Hepatocyte (in vitro differentiated cells): Measurements from ENCODE around the gene RPL6. TPM values are rescaled to one million over a fixed set of nuclear protein-coding genes. Genes with fewer than 3 reads are reported as not detected.

Experiments used
- DNase-seq: peaks from one replicate; pipeline ENCODE4 v3.0.0-alpha.2; 2016; ENCODE audit warnings: low spot score
- H2AFZ ChIP-seq: fragments of 200-600 bp; sonication (generic); 2 replicates; pipeline ENCODE4 v1.6.0; 2016; ENCODE audit warnings: antibody characterized with exemption, mild to moderate bottlenecking
- H3K27ac ChIP-seq: fragments of 200-600 bp; sonication (generic); 2 replicates; pipeline ENCODE4 v1.5.1; 2016; ENCODE audit warnings: mild to moderate bottlenecking
- H3K27me3 ChIP-seq: fragments of 200-600 bp; sonication (generic); 2 replicates; pipeline ENCODE4 v1.6.1; 2016
- H3K36me3 ChIP-seq: fragments of 200-600 bp; sonication (generic); replicated peaks from 2 replicates; pipeline ENCODE4 v1.5.1; 2016; ENCODE audit warnings: low read depth; ENCODE audit not compliant: insufficient read depth
- H3K4me1 ChIP-seq: fragments of 200-600 bp; sonication (generic); 2 replicates; pipeline ENCODE4 v1.5.1; 2016; ENCODE audit warnings: mild to moderate bottlenecking, moderate library complexity; ENCODE audit not compliant: insufficient read depth
- H3K4me2 ChIP-seq: fragments of 200-600 bp; sonication (generic); 2 replicates; pipeline ENCODE4 v1.6.0; 2016
- H3K4me3 ChIP-seq: fragments of 200-600 bp; sonication (generic); 2 replicates; pipeline ENCODE4 v1.5.1; 2016; ENCODE audit warnings: mild to moderate bottlenecking
- H3K79me2 ChIP-seq: fragments of 200-600 bp; sonication (generic); 2 replicates; pipeline ENCODE4 v1.6.0; 2017; ENCODE audit warnings: mild to moderate bottlenecking
- H3K9me2 ChIP-seq: fragments of 200-600 bp; sonication (generic); replicated peaks from 2 replicates; pipeline ENCODE4 v1.6.0; 2017; ENCODE audit warnings: mild to moderate bottlenecking; ENCODE audit not compliant: insufficient read depth
- H3K9me3 ChIP-seq: fragments of 200-600 bp; sonication (generic); 2 replicates; pipeline ENCODE4 v1.5.1; 2016; ENCODE audit warnings: low read depth, mild to moderate bottlenecking
- H4K20me1 ChIP-seq: fragments of 200-600 bp; sonication (generic); 2 replicates; pipeline ENCODE4 v1.6.0; 2016; ENCODE audit warnings: mild to moderate bottlenecking; ENCODE audit not compliant: insufficient read depth, poor library complexity, severe bottlenecking
- EZH2 ChIP-seq: fragments of 200-600 bp; sonication (generic); IDR thresholded peaks from 2 replicates; pipeline ENCODE4 v1.6.1; 2016; ENCODE audit warnings: antibody characterized with exemption, mild to moderate bottlenecking, borderline replicate concordance
- EZH2phosphoT487 ChIP-seq: fragments of 200-600 bp; sonication (generic); IDR thresholded peaks from one replicate; pipeline ENCODE4 v1.6.1; 2018; ENCODE audit warnings: antibody characterized with exemption, mild to moderate bottlenecking, low read depth, moderate library complexity; ENCODE audit not compliant: unreplicated experiment, severe bottlenecking
- WGBS: methylation state at CpG from one replicate; pipeline ENCODE4 v1.1.6; 2016; ENCODE audit warnings: low lambda C conversion rate; ENCODE audit errors: missing lambda C conversion rate; 5-methylcytosine and 5-hydroxymethylcytosine counted together
- polyA plus RNA-seq: library from polyadenylated mRNA; unstranded; fragments of >200 nt; fragmentation: Nextera tagmentation; extraction: Ambion mirVana; gene quantifications from 2 replicates; pipeline ENCODE4 v1.2.1, GENCODE V29; 2016
- total RNA-seq: library from RNA; depleted of rRNA; stranded (reverse); fragments of >200 nt; gene quantifications from 2 replicates; pipeline ENCODE4 v1.2.3, GENCODE V29; 2014
- TF ChIP-seq, protein P1 (sequence below): fragments of 200-600 bp; sonication (generic); IDR thresholded peaks from 2 replicates; pipeline ENCODE4 v1.5.1; 2016; ENCODE audit warnings: antibody characterized with exemption, mild to moderate bottlenecking; ENCODE audit not compliant: poor library complexity

The RPL6 gene
- total and polyA plus RNA-seq, 2 experiments from 2014 or later = 279 to 1,682 TPM

DNA sequence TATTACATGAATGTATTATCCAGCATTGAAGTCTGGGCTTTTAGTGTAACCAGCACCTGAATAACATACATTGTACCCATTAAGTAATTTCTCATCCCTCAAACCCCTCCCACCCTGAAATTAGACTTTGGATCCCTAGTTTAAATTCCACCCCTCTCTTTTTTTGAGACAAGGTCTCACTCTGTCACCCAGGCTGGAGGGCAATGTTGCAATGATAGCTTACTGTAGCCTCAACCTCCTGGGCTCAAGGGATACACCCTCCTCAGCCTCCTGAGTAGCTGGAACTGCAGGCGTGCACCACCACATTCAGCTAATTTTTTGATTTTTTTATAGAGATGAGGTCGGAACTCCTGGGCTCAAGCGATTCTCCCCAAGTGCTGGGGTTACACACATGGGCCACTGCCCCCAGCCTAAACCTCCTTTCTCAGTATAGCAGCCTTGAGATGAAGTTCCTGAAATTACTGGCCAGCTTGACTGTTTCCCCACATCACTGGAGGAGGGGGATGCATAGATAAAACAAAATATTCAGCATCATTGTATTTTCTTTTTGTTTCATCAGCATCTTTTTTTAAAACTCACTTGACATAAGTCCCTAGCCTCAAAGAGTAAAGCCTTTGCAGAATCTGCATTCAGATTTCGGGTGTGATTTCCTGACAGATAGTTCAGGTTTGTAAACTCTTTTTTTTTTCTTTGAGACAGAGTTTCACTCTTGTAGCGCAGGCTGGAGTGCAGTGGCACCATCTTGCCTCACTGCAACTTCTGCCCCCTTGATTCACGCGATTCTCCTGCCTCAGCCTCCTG lies 16.4 kb upstream of the RPL6 start:
- Histone ChIP-seq H3K79me2 (peaks cover 100% of the 10 kb centered on the region), H4K20me1 (peaks cover 63% of the 10 kb centered on the region)

DNA sequence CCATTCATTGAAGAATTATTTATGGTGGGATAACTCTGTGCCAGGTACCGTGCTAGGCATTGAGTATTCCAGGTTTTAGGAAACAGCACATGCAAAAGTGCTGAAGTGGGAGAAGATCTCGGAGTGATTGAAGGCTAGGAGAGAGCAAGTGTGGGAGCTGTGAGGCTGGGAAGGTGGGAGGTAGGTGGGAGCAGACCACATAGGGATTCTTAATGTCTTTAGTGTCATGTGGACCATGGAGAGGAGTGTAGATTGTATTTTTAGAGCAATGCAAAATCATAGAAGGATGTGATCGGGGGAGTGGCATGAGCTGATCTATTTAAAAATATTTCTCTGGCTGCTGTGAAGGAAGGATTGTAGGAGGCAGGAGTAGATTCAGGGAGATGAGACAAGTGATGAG lies 14.7 kb upstream of the RPL6 start:
- 92% methylated on average over 3 of the region's 3 CpGs for WGBS
- peaks cover 48% of the 10 kb centered on the region for H4K20me1 ChIP-seq
- H3K4me2 ChIP-seq = no peak overlapping the region

More for the DNA sequence above, 16.4 kb upstream of the RPL6 start:
- Histone ChIP-seq H3K4me3 (no peak overlapping the region), H3K4me1 (peaks cover 24% of the 10 kb centered on the region), H3K27ac (no peak overlapping the region), H3K4me2 (no peak overlapping the region), H3K9me2 (no peaks in the 10 kb centered on the region), H3K9me3 (no peaks in the 10 kb centered on the region), H2AFZ (no peak overlapping the region), H3K36me3 (no peaks in the 10 kb centered on the region), H3K27me3 (no peaks in the 10 kb centered on the region)
- no peak for TF ChIP-seq EZH2phosphoT487
- TF ChIP-seq, protein P1, sequence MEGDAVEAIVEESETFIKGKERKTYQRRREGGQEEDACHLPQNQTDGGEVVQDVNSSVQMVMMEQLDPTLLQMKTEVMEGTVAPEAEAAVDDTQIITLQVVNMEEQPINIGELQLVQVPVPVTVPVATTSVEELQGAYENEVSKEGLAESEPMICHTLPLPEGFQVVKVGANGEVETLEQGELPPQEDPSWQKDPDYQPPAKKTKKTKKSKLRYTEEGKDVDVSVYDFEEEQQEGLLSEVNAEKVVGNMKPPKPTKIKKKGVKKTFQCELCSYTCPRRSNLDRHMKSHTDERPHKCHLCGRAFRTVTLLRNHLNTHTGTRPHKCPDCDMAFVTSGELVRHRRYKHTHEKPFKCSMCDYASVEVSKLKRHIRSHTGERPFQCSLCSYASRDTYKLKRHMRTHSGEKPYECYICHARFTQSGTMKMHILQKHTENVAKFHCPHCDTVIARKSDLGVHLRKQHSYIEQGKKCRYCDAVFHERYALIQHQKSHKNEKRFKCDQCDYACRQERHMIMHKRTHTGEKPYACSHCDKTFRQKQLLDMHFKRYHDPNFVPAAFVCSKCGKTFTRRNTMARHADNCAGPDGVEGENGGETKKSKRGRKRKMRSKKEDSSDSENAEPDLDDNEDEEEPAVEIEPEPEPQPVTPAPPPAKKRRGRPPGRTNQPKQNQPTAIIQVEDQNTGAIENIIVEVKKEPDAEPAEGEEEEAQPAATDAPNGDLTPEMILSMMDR = no peak
- TF ChIP-seq EZH2 = no peak
- DNase-seq = no peak
- WGBS = 98% methylated on average over 7 of the region's 7 CpGs

GRCh38 chr12:112422531-112422930 lies 13.1 kb upstream of the RPL6 start:
- H3K27me3 ChIP-seq = no peaks in the 10 kb centered on the region
- H2AFZ ChIP-seq = no peak overlapping the region
- no peaks in the 10 kb centered on the region for H3K36me3 ChIP-seq
- H3K79me2 ChIP-seq = peaks cover 89% of the 10 kb centered on the region
- DNase-seq = peak; percentile 38
- H3K27ac ChIP-seq = peak overlapping the region; percentile 68
- peaks cover 37% of the 10 kb centered on the region for H3K4me1 ChIP-seq
- TF ChIP-seq EZH2 = no peak
- TF ChIP-seq EZH2phosphoT487 = no peak
- TF ChIP-seq, protein P1 = no peak
- peak overlapping the region; percentile 80 for H3K4me2 ChIP-seq
- H3K9me3 ChIP-seq = no peaks in the 10 kb centered on the region
- no peaks in the 10 kb centered on the region for H3K9me2 ChIP-seq
- peaks cover 35% of the 10 kb centered on the region for H4K20me1 ChIP-seq
- no peak overlapping the region for H3K4me3 ChIP-seq
- 56% methylated on average over 5 of the region's 5 CpGs for WGBS

More for the DNA sequence above, 14.7 kb upstream of the RPL6 start:
- H3K27ac ChIP-seq = peak overlapping the region; percentile 62
- H3K9me3 ChIP-seq = no peaks in the 10 kb centered on the region
- H3K4me3 ChIP-seq = no peak overlapping the region
- H2AFZ ChIP-seq = no peak overlapping the region
- peaks cover 33% of the 10 kb centered on the region for H3K4me1 ChIP-seq
- TF ChIP-seq, protein P1 = no peak
- TF ChIP-seq EZH2 (no peak), EZH2phosphoT487 (no peak)
- peaks cover 100% of the 10 kb centered on the region for H3K79me2 ChIP-seq
- no peaks in the 10 kb centered on the region for H3K9me2 ChIP-seq
- no peaks in the 10 kb centered on the region for H3K36me3 ChIP-seq
- no peak for DNase-seq
- no peaks in the 10 kb centered on the region for H3K27me3 ChIP-seq
